ENCODE results near the gene ZNF697.

GRCh38 chr1:119697598-119697997, 49.5 kb upstream of the ZNF697 start:
- TF ChIP-seq CTCF (IDR thresholded peaks at IDR 0.05) (no peak), E2F5 (CRISPR knock-in tag; IDR thresholded peaks at IDR 0.05) (no peak), MXD4 (CRISPR knock-in tag; IDR thresholded peaks at IDR 0.05; ENCODE audit: borderline replicate concordance) (no peak), ELF4 (CRISPR knock-in tag; IDR thresholded peaks at IDR 0.05; ENCODE audit: low read depth) (no peak), HMGA2 (CRISPR knock-in tag; IDR thresholded peaks at IDR 0.05) (no peak), ATF1 (CRISPR knock-in tag; IDR thresholded peaks at IDR 0.05) (no peak), USF1 (CRISPR knock-in tag; IDR thresholded peaks at IDR 0.05) (no peak), MAX (CRISPR knock-in tag; IDR thresholded peaks at IDR 0.05) (no peak), ATF3 (CRISPR knock-in tag; conservative IDR thresholded peaks at IDR 0.05) (no peak), AFF4 (CRISPR knock-in tag; IDR thresholded peaks at IDR 0.05; ENCODE audit: borderline replicate concordance) (no peak)
